AG08396 (cell line): ENCODE measurements around the gene MAD1L1.

Experiments used
- DNase-seq: peaks from one replicate; pipeline ENCODE4 v3.0.0; 2012; ENCODE audit warnings: low spot score, mixed read lengths

Gene MAD1L1

GRCh38 chr7:2013381-2014311, 219.1 kb downstream of the MAD1L1 start:
- no peak for DNase-seq

- DNase-seq = peak; percentile 84
These were observed 219.8 kb downstream of the MAD1L1 start for GRCh38 chr7:2012981-2013380.

DNA sequence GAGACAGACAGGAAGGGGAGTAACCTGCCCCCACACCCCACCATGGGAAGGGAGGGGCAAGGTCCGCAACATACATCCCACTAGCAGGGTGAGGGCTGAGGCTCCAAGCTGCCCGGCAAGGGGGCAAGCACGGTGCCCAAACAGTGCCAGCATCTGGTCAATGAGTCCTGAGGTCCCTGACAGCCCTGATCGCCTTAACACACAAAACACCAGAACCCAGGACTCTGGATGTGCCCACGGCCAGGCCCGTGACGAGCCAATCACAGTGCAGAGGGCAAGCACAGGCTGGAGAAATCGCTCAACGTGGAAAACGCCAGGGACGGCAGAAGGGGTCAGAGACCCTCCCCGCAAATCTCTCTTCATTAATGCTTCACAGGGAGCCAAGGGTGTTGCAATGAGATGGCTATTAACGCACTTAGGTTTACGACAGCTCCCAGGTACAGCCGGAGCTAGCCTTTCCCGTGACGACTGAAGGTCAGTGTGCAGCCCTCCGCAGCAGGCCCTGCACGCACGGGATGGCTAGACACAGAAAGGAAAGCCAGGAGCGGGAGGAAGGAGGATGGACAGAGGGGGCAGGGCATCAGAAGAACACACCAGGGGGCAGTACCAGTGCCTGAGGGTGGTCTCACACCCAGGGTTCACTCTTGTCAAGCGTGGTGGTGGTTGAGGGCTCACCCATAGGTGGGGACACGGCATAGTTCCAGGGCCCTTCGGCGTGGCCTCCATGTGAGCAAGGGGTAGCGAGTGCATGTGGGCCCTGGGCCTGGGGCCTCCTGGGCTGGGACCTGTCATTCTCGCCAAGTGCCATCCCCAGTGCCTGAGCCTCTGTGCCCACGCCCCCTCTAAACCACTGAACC, 220.5 kb downstream of the MAD1L1 start:
- DNase-seq = no peak

- DNase-seq = no peak
These were observed 221.3 kb downstream of the MAD1L1 start for GRCh38 chr7:2011266-2012043.

DNA sequence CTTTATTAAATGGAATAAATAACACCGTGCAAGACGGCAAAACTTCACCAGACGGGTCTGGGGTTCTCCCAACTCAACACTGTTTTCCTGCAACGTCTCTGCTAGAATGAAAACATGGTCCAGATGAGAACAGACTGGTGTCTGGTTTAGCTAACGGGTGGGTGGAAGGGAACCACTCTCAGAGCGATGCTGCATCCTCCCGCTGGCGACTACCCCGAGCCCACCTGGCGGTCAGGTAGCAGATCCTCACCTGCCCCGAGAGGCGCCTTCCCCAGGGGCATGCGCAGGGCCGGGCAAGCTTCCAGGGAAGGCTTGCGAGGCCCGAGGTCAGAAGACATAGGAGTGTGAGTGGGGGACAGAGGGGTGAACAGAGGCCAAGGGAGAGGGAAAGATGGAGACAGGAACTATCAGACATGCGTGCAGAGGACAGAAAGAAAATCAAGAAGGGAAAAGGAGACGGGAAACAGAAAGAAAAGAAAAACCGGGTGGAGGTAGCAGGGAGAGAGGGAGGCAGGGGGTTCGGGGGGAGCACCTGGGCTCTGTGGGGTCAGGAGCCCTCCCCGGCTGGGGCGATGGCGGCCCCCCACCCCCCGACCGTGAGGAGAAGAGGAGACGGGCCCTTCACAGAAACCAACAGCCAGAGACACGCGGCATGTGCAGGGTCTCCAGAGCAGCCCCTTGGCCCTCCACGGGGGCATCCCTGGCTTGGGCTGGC, 222.0 kb downstream of the MAD1L1 start:
- DNase-seq = no peak

- no peak for DNase-seq
These were observed 222.6 kb downstream of the MAD1L1 start for GRCh38 chr7:2010101-2010500.

- no peak for DNase-seq
These were observed 223.2 kb downstream of the MAD1L1 start for GRCh38 chr7:2009541-2010001.

GRCh38 chr7:2008936-2009540, 223.7 kb downstream of the MAD1L1 start:
- no peak for DNase-seq

DNA sequence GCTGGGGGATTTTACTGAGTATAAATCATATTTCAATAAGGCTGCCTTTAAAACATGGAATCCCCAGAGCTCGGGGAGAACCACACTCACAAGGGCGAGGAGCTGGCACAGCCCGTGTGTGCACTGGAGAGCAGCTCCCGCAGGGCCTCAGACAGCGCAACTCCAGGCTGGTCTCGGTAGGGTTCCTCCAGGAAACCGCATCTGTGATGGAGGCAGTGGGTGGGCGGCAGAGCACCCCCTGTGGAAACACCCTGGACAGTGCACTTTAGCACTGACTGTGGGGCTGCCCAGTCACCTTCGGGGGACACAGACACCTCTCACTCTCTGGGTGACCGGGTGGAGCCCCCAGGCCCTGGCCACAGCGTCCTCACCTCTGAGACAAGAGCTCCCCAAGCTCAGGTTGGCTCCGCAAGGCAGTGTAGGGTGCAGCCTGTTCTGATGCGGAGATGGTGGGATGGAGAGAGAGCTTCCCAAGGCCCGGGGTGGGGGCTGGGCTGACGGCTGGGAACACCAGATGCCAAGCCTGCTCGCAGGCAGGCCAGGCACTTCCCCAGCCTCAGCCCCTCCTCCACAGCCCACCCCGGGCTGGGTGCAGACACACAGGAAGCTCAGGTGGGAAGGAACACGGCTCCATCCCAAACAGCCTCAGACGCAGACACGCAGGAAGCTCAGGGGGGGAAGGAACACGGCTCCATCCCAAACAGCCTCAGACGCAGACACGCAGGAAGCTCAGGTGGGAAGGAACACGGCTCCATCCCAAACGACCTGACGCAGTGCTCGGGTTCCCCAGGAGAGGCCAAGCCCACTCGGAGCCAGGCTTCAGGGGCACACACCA, 224.4 kb downstream of the MAD1L1 start:
- no peak for DNase-seq

DNA sequence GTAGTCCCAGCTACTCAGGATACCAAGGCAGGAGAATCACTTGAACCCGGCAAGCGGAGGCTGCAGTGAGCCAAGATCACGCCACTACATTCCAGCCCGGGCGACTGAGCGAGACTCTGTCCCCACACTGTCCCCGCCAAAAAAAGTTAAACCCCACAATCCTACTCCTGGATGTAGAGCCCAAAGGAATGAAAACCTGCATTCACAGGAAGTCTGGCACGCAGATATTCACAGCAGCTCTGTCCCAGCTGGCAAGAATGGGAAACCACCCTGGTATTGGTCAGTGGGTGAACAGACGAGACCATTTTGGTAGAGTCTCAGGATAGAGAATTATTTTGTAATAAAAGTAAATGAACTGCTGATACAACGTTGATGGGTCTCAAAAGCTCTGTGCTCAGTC, 225.2 kb downstream of the MAD1L1 start:
- no peak for DNase-seq

GRCh38 chr7:2006921-2007381, 225.8 kb downstream of the MAD1L1 start:
- no peak for DNase-seq

GRCh38 chr7:2006231-2006771, 226.4 kb downstream of the MAD1L1 start:
- no peak for DNase-seq

GRCh38 chr7:2005786-2006185, 227.0 kb downstream of the MAD1L1 start:
- no peak for DNase-seq

GRCh38 chr7:2004841-2005725, 227.7 kb downstream of the MAD1L1 start:
- DNase-seq = no peak

DNA sequence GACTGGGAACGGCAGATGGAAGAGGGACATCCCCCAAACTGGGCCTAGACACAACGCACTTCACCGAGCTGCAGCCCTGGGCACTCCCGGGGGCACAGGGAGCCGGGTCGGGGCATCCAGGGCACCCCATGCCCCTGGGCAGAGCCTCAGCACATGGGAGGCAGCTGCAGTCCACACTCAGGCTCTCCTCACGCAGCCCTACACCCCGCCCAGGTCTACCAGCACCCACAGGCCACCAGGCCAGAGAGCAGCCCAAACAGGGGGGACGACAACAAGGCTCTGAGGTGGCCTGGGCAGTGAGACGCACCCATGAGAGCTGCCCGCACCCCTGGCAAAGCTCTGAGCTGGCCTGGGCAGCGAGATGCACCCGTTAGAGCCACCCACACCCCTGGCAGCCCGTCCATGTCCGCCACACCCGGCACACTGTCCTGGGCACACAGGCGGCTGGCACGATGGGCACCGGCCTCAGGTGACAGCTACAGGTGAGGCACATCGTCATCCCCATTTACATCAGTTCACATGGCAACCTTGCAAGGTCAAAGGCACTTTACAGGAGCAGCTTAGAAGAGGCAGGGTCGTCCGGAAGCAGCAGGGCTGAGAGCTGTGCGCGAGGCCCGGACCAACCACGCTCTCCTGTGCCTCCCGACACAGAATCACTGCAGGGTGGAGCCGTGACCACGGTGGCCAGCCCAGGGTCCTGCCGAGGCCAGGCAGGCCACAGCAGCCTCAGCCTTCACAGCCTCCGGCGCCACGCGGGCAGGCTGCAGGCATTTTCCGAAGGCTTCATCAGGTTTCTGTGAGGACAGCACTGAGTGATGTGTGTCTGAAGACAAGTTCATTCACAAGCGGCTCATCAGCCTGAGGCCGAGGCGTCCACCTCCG, 228.6 kb downstream of the MAD1L1 start:
- no peak for DNase-seq

DNA sequence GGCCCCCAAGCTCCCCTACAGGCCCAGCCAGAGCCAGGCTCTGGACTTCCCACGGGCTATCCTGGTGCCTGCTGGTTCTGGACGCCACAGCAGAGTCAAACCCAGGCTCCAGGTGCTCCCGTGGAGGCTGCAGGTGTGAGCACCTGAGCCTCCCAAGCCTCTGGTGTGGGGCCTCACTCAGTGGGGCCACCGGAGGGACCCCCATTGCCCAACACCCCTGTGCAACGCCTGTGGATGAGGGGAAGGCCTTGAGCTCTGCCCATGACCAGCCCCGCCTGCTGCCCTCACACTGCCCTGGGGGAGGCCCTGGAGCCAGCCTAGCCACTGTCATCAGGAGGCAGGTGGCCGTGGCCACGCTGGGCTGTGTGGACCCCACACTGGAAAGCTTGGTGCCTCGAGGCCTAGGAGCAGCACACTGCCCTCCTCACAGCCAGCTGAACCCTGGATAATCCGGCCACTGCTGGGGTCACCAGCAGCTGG, 229.3 kb downstream of the MAD1L1 start:
- no peak for DNase-seq
